ENCODE measurements around the gene LRRC56.
"Not testable (repeated sequence)": the region's sequence is repeated elsewhere in the genome, so short reads cannot be mapped to it uniquely, and the experiment has no call there.

The LRRC56 gene

DNA sequence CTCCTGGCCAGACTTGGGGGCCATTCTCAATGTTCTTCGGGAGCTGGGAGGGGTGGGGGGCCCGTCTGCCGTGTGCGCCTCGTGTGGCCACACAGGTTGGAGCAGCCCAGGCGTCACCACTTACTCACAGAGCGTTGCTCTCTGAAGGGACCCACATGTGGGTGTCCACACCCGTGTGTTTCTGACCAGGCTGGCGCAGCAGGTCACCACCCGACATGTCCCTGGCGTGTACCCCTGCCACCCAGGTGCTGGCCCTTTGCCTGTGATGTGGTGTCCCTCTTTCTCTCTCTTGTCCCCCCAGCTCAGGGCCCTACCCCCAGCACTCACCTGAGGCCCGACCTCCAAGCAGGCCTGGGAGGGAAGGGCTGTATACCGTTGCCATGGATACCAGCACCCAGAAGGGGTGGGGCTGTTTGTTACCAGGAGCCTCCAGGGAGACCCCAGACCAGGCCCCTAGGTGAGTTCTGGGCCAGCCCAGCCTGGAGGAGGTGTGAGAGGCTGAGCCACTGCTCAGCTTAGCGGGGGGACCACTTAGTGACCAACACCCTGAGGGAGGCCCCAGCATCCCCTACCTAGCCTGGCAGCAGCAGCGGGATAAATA is 21.8 kb downstream of the LRRC56 start:
- no peak for DNase-seq (ENCODE audit: low read depth, low spot score)

DNA sequence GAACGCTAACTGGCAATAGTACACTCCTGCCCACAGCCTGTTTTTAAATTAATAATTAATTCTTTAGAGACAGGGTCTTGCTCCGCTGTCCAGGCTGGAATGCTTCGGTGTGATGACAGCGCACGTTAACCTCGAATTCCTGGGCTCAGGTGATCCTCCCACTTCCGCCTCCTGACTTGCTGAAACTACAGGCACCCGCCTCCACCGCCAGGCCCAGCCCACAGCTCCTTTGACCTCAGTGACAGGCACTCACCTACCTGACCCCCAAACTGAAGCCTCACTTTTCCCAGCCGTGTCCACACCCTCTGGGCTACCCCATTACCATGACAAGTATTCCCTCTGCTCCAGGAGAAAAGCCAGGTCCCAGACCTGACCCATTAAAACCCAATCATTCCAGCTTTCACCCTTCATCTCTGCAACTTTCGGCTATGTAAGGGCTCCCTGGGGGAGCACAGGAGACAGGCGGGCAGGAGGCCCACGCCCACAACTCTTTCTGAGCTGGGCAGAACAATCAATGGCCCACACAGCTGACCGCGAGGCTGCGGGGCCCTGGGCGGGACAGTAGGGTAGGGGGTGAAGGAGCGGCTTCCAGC is 22.5 kb downstream of the LRRC56 start:
- DNase-seq (ENCODE audit: low read depth, low spot score): peak; percentile 75

DNA sequence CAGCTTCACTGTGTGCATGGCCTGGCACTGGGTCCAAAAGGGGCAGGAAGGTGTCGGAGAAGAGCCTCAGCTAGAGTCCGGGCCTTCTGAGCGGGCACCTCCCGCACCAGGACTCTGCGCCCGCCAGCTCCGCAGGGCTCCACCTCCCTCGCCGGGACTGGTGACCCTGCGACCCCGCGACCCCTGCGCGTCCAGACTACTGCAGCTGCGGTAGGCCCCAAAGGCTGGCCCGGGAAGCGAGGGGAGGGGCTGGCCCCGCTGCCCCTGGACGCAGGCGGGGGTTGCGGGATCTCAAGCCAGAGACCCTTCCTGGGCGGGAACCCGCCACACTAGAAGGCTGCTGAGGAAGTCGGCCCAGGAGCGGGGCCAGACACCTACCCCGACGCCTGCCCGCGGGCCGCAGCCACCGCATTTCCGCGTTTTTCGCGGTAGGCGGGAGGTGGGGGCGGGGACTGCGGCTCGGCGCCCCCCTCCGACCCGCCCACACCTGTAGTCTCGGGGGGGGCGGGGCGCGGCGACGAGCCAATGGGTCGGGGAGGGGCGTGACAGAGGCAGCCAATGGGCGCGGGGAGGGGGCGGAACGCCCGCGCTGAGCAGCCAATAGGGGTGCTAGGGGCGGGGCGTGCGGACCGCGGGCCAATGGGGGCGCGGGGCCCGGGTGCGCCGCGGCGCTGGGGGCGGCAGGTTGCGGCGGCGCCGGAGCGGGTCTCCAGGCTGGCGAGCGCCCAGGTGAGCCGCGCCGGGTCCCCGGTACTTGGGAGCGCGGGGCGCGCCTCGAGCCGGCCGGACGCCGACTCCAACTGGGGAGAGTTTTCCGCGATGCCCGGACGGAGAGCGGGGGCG is 23.2 kb downstream of the LRRC56 start, which contains the start of the genes LMNTD2 and RASSF7:
TSS of gene LMNTD2 (minus strand) at position 434 of the 843 bp plus-strand sequence. CDS start at position 412, 22 bp downstream.
TSS of gene RASSF7 (plus strand) at position 666 of the 843 bp plus-strand sequence. CDS start 799 bp downstream, outside the sequence.
- DNase-seq (ENCODE audit: low read depth, low spot score): peak; percentile 87

DNA sequence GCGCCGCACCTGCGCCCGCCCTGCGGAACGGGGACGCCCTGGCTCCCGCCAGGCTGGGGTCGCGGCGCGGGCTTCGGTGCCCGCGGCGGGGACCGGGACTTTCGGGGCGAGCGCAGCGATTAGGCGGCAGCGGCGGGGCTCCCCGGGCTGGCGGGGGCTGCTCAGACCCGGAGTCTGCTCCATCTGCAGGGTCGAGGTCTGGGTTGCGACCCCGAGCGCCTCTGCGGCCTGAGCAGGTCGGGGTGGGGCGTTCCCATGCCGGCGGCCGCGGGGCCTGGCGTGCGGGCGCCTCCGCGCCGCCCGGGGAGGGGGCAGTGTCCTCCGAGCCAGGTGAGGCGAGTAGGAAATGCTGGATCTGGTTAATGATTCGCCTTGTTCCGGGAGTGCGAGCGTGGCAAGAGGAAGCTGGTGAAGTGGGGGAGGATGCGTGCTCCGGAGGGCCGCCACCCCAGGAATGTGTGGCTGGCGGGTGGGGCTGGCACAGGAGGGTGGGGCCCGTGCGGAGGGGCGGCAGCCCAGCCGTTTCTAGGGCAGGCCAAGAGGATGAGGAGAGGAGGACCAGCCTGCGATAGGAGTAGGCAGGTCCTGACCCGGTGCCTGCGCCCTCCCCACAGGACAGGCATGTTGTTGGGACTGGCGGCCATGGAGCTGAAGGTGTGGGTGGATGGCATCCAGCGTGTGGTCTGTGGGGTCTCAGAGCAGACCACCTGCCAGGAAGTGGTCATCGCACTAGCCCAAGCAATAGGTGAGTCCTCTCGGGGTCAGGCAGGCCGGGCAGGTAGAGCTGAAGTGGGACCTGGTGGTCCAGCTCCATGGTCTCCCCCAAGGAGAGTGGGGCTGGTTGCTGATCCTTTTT is 24.0 kb downstream of the LRRC56 start:
- DNase-seq (ENCODE audit: low read depth, low spot score): no peak

DNA sequence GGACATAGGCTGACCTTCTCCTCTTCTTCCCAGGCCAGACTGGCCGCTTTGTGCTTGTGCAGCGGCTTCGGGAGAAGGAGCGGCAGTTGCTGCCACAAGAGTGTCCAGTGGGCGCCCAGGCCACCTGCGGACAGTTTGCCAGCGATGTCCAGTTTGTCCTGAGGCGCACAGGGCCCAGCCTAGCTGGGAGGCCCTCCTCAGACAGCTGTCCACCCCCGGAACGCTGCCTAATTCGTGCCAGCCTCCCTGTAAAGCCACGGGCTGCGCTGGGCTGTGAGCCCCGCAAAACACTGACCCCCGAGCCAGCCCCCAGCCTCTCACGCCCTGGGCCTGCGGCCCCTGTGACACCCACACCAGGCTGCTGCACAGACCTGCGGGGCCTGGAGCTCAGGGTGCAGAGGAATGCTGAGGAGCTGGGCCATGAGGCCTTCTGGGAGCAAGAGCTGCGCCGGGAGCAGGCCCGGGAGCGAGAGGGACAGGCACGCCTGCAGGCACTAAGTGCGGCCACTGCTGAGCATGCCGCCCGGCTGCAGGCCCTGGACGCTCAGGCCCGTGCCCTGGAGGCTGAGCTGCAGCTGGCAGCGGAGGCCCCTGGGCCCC is 24.8 kb downstream of the LRRC56 start:
- DNase-seq (ENCODE audit: low read depth, low spot score): no peak

DNA sequence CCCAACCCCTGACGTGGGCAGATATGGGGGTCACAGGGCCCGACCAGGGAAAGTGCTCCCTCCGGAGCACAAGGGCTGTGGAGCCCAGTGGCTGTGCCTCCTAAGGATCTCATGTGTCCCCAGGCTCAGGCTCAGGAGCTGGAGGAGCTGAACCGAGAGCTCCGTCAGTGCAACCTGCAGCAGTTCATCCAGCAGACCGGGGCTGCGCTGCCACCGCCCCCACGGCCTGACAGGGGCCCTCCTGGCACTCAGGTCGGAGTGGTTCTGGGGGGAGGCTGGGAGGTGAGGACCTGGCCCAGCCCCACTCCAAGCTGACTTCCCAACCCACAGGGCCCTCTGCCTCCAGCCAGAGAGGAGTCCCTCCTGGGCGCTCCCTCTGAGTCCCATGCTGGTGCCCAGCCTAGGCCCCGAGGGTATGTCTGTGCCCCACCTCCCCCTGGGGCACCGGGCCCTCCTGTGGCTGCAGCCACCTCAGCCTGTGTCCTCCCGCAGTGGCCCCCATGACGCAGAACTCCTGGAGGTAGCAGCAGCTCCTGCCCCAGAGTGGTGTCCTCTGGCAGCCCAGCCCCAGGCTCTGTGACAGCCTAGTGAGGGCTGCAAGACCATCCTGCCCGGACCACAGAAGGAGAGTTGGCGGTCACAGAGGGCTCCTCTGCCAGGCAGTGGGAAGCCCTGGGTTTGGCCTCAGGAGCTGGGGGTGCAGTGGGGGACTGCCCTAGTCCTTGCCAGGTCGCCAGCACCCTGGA is 25.9 kb downstream of the LRRC56 start:
- DNase-seq (ENCODE audit: low read depth, low spot score): no peak

DNA sequence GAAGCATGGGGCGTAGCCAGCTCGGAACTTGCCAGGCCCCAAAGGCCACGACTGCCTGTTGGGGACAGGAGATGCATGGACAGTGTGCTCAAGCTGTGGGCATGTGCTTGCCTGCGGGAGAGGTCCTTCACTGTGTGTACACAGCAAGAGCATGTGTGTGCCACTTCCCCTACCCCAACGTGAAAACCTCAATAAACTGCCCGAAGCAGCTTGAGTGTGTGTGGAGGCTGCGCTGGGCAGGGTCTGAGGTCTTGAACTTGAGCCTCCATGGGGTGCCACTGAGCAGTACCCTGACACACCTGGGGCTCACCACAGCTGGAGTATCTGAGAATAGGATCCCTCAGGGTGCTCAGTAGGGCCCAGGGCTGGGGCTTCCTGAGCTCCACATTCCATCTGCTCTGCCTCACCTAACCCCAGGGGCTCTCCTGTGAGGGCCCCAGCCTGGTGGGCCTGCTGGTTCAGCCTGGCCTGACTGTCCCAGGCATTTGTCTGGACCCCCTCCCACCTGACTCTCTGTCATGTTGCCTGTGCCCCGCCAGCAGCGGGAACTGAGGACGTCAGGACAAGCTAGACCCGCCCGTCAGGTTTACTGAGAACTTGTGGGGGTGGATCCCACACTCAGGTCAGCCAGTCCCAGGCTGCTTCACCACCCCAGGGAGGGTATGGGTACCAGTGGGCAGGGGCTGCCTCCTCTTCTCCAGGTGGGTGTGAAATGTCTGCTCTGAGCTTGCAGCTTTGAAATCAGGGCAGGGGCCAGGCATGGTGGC is 26.7 kb downstream of the LRRC56 start:
- DNase-seq (ENCODE audit: low read depth, low spot score): peak; percentile 85

DNA sequence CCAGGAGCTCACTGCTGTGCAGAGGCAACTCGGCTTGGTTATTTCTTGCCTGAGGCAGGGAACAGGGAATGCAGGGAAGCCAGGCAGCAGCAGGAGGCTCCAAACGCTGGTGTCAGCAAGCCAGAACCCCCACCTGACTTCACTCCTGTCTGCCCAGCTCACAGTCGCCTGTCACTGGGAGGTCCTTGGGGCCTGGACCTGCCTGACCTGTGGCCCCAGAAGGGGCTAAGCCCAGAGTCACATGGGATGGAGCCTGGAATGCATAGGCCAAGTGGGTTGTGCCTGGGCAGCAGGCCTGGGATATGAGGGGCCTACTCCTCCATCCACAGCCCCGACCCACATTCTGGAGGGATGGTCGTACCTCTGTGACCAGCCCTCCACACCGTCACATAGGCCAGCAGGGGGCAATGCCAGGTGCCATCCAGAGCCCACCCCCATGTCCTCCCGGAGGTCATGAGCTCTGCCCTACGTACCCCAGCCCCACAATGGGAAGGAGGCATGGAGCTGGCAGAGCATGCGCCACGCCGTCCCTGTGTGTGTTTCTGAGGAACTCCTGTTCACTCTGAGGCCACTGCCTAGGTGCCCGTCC is 28.7 kb downstream of the LRRC56 start:
- DNase-seq (ENCODE audit: low read depth, low spot score): peak; percentile 92

DNA sequence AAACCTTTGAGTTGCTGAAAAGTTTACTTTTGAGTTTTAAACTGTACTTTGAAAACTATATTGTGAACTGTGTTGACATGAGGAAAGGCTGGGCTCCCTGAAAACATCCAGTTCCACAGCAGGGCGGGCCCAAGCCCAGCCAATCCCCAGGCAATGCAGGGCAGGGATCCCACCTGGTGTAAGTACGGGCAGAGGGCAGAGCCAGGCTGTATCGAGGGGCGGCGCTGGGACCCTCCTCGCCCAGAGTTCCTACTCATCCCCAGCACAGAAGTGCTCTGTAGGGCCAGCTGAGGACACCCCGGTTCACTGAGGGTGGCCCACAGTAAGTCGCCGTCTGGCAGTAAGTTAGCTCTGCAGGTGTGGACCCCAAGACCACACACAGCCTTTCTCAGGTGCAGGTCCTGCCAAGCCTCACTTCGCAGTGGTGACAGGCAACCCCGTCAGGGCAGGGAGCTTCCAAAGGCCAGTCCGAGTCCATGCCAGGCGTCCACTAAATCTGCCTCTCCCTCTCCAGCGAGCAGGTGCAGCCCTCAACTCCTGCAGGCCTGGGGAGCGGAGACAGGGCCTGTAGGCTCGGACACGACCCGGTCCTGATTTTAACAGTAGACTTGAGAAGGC is 29.8 kb downstream of the LRRC56 start:
- no peak for DNase-seq (ENCODE audit: low read depth, low spot score)

DNA sequence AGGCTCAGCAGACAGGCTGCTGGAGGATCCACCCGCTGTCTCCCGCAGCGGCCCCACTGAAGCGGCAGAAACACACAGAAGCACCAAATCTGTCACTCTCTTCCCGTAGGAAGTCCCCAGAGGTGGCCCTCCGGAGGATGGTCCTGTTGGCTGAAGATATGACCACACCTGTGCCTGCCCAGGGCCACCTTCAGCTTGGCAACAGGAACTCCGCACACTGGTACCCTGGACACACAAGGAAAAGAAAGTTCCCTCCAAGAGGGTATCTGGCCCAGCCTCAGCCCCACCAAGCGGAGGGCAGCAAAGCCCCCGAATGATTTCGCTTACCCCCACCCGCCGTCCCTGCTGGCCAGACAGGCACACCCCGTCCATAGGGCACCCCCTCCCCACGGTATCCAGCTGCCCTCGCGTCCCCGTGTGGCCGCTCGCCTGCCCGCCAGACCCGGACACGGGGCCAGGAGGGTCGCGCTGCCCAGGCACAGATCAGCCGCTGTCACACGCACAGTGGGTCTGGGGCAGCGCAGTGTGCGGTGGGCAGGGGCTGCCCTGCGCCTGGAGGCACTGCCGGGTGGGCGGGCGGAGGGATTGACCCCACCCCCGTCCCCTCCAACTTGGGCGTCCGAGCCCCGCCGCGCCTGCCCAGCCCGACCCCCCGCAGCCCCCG is 30.4 kb downstream of the LRRC56 start:
- no peak for DNase-seq (ENCODE audit: low read depth, low spot score)

DNA sequence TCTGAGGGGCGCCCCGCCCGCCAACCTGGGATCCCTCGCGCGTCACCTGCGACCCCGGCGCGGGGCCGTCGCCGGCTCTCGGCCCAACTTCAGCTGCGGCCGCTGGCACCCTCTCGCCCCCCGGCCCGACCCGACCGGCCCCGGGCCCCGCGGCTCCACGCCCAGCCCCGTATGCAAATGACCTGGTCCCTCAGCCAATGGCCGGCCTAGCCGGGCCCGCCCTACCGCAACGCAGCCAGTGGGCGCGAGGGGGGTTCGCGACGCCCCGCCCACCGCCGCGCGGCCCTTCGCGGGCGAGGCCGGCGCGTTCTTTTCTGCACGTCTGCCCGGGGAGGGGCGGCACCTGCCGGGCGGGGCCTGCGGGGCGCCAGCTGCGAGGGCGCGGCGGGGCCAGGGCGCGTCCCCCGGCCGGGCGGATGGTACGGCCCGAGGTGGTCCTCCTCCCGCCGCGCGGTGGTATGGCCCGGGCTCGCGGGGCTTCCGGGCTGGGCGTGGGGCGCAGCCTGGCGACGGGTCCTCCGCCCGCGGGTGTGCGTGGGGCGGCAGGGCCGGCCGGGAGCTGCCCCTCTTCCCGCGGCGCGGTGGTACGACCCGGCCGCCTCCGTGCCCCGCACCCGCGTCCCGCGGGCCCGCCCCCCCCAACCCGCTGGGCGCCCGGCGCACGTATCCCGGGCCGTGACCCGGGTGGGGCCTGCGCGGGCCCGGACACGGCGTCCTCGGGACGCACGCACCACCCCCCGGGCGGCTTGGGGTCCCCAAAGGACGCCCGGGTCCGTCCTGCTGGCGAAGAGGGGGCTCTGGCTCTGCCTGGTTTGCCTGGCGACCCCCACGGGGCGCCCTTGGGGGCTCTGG is 31.2 kb downstream of the LRRC56 start:
- peak; percentile 96 for DNase-seq (ENCODE audit: low read depth, low spot score)

DNA sequence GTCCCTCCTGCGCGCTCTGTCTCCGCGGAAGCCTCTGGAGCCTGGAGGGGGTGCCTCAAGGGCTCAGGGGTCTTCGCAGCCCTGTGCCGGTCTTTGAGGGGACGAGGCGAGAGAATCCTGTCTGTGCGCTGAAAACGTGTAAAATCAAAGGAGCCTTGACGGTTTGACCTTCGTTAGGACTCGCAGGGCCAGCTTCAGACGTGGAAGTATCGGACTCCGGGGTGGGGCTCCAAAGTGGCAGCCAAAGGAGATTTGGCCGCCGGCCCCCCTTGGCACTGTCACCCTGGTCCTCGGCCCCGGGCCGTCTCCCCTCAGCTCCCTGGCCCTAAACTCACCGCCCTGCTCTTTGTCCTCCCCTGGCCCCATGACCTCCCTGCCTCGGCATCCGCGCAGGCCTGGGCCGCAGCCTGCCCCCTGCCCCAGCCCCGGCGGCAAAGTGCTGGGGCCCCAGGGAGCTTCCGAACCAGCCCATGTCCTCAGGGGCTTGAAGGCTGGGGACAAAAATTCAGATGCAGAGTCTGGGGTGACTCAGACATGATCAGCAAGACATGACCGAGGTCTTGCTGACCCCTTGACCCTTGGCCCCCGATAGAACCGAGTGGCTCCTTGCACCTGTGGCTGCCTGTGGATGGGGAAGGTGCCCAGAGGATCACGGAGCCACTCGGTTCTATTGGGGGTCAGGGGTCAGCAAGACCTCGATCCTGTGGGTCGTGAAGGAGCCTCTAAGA is 32.0 kb downstream of the LRRC56 start:
- no peak for DNase-seq (ENCODE audit: low read depth, low spot score)

DNA sequence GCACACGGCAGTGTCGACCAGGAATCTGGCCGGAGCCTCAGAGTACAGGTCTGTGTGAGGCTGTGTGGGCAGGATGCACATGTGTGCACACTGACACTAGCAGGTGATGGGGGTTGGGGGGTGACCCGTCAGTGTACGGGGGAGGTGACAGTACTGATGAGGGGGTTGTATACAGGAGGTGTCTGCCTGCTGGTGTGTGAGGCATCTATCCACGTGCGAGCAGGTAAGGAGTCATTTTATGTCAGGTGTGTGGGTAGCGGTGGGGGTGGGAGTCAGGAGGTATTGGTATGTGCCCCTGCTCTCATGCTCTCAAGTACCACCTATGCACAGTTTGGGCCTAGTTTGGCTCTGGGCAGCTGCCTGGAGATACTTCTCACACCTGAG is 34.5 kb downstream of the LRRC56 start:
- no peak for DNase-seq (ENCODE audit: low read depth, low spot score)

DNA sequence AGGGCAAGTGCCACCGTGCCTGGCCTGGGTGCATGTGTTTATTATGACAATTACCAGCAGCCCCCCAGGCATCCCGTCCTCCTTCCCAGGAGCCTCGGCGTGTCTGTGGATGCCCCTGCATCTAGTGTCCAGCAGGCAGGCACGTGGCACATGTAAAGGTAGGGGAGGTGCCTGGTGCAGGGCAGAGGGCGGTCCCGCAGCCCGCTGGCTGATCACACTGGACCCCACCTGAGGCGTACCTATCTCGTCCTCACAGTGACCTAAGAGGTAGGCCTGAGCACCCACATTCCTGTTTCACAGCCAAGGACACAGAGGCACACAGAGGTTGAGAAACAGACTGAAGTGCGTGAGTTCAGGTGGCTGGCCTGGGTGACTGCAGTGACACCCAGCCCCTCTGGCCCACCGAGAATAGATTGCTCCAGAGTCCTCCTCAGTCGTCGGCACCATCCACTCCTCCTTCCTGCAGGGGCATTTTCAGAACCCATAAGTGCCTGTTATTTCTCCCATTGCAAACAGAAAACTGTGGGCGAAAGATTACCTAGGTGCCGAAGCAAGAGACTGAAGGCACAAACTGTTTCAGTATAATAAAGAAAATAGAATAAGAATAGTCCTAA is 35.9 kb downstream of the LRRC56 start:
- no peak for DNase-seq (ENCODE audit: low read depth, low spot score)

DNA sequence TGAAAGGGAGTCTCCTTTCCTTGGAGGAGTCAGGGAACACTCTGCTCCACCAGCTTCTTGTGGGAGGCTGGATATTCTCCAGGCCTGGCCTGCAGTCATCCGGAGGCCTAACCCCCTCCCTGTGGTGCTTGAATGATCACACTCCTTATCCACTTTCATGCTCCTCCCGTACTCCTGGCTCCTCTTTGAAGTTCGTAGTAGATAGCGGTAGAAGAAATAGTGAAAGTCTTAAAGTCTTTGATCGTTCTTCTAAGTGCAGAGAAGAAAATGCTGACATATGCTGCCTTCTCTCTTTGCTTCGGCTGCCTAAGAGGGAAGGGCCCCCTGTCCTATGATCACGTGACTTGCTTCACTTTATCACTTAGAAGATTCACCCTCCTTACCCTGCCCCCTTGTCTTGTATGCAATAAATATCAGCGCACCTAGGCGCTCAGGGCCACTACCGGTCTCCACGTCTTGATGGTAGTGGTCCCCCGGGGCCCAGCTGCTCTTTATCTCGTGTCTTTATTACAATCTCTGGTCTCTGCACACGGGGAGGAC is 36.8 kb downstream of the LRRC56 start:
- not testable (repeated sequence) for DNase-seq (ENCODE audit: low read depth, low spot score)

All from ELF-1 (cell line).